Kidney epithelial cell (primary cell): Measurements from ENCODE around the gene LMBRD1. TPM values are rescaled to one million over a fixed set of nuclear protein-coding genes. Genes with fewer than 3 reads are reported as not detected.
A peak's percentile ranks its signal among the peaks of the same experiment; 100 is the strongest.

Source experiments
- DNase-seq: peaks from one replicate; pipeline ENCODE4 v3.0.0-alpha.2; 2010; ENCODE audit warnings: low read depth
- H3K27me3 ChIP-seq: 2 replicates; pipeline ENCODE4 v1.6.0; 2011; ENCODE audit warnings: low read length; ENCODE audit not compliant: control insufficient read depth, insufficient read depth
- H3K36me3 ChIP-seq: 2 replicates; pipeline ENCODE4 v1.5.1; 2011; ENCODE audit warnings: low read length; ENCODE audit not compliant: control insufficient read depth, insufficient read depth
- H3K4me3 ChIP-seq: 2 replicates; pipeline ENCODE4 v1.5.1; 2011; ENCODE audit warnings: low read depth, mild to moderate bottlenecking, control low read depth, low read length
- total RNA-seq: library from RNA; depleted of rRNA; stranded (reverse); fragments of >200 nt; gene quantifications from 2 replicates; pipeline ENCODE4 v1.2.3, GENCODE V29; 2015
- TF ChIP-seq, protein P1 (sequence below): IDR thresholded peaks from 2 replicates; pipeline ENCODE4 v1.5.1; 2011; ENCODE audit warnings: mild to moderate bottlenecking, moderate library complexity, low read length, control low read depth, inconsistent platforms; ENCODE audit not compliant: insufficient read depth, poor library complexity, severe bottlenecking

Gene LMBRD1
- total RNA-seq, 1 donor from 2014 or later = 33.6 TPM

DNA sequence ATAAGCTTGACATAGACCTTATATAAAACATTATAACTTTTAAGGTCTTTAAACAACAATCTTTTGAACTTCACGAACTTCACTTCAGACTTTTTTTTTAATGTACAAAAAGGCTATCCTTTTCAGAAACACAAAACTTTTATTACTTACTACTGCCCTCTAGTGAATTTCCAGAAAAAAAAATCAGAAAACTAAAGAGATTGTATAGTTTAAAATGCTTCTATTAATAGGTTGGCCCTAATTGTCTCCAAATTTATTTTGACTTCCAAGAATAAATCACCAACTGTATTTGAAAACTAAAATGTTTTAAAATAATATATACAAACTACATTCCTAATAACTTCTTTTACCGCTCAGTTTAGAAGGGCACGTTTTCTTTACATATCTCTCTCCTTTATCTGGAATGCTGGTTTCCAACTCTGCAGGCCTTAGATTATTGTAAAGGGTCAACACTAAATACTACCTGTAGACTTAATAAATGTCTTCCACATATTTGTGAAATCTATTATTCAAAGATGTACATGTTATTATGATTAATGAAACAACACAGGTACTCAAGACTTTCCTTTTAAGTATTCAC lies 66.8 kb downstream of the LMBRD1 start:
- Histone ChIP-seq H3K4me3 (no peak overlapping the region), H3K27me3 (no peaks in the 10 kb centered on the region), H3K36me3 (no peaks in the 10 kb centered on the region)
- no peak for DNase-seq
- TF ChIP-seq, protein P1, sequence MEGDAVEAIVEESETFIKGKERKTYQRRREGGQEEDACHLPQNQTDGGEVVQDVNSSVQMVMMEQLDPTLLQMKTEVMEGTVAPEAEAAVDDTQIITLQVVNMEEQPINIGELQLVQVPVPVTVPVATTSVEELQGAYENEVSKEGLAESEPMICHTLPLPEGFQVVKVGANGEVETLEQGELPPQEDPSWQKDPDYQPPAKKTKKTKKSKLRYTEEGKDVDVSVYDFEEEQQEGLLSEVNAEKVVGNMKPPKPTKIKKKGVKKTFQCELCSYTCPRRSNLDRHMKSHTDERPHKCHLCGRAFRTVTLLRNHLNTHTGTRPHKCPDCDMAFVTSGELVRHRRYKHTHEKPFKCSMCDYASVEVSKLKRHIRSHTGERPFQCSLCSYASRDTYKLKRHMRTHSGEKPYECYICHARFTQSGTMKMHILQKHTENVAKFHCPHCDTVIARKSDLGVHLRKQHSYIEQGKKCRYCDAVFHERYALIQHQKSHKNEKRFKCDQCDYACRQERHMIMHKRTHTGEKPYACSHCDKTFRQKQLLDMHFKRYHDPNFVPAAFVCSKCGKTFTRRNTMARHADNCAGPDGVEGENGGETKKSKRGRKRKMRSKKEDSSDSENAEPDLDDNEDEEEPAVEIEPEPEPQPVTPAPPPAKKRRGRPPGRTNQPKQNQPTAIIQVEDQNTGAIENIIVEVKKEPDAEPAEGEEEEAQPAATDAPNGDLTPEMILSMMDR = no peak

DNA sequence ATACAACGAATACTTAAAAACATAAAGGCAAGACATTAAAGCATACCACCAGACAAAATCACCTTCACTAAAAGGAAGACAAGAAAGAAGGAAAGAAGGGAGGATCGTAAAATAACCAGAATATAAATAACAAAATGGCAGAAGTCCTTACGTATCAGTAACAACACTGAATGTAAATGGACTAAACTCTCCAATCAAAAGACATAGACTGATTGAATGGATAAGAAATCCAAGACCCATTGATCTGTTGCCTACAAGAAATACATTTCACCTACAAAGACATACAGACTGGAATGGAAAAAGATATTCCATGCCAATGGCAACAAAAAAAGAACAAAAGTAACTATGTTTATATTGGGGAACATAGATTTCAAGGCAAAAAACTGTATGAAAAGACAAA lies 74.1 kb downstream of the LMBRD1 start:
- H3K27me3 ChIP-seq = no peaks in the 10 kb centered on the region
- TF ChIP-seq, protein P1 = no peak
- no peaks in the 10 kb centered on the region for H3K36me3 ChIP-seq
- no peak for DNase-seq
- no peak overlapping the region for H3K4me3 ChIP-seq

DNA sequence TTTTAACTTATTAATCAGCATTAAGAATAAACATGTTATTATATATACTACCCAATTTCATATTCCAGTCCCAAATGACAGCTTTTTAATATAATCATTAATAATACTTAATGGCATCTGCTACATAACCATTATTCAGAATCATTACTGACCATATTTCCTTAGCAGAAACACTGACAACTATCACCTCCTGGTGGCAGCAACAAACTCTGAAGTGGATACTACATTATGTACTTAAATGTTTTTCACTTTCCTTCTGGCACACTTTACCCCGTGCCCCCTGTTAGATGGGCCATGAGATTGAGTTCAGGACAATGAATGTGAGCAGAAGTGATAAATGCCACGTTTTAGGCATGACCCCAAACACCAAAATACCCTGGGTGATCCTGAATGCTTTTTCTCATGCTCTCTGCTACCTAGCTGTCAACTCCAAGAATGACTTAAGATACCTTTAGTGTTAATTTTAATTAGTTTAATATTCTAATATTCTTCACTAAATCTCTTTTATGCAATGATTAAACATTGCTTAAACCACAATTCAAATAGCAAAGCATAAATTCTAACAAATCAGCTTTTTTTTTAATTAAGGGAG lies 77.1 kb downstream of the LMBRD1 start:
- TF ChIP-seq, protein P1 = peak; percentile 50
- no peak for DNase-seq
- no peaks in the 10 kb centered on the region for H3K27me3 ChIP-seq
- no peaks in the 10 kb centered on the region for H3K36me3 ChIP-seq
- no peak overlapping the region for H3K4me3 ChIP-seq

DNA sequence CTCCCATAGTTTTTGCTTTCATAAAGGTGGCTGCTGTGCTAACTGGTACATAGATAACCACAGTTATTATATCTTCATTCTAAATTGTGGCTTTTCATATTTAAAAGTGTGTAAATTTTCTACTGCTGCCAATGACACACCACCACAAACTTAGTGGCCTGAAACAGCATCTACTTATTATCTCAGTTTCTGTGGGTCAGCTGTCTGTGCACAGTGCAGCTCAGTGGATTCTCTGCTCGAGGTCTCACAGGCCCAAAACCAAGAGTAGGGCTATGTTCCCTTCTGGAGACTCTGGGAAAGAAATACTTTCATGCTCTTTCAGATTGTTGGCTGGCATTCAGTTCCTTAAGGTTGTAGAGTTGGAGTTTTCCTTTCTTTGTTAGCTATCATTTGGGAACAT lies 90.1 kb downstream of the LMBRD1 start:
- TF ChIP-seq, protein P1 = no peak
- no peak for DNase-seq
- no peak overlapping the region for H3K4me3 ChIP-seq
- H3K27me3 ChIP-seq = no peaks in the 10 kb centered on the region
- H3K36me3 ChIP-seq = no peaks in the 10 kb centered on the region

DNA sequence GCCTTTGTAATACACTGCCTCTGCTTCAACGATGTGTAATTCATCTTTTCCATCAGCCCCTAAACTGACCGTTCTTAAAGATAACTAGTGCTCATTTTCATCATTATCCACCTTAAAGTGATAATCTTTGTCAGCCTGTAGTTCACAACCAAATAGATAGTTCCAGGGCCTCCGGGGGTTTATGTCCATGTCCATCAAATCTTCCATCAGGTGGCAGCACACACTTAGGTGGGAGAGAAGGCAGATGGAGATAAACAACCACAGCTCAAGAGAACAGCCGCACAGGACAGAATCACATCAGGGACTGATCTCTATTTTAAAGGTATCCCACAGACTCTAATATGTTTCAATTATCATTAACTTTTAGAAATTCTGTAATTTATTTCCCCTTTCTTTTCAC lies 90.9 kb downstream of the LMBRD1 start:
- no peaks in the 10 kb centered on the region for H3K36me3 ChIP-seq
- H3K27me3 ChIP-seq = no peaks in the 10 kb centered on the region
- no peak for DNase-seq
- no peak overlapping the region for H3K4me3 ChIP-seq
- TF ChIP-seq, protein P1 = no peak

DNA sequence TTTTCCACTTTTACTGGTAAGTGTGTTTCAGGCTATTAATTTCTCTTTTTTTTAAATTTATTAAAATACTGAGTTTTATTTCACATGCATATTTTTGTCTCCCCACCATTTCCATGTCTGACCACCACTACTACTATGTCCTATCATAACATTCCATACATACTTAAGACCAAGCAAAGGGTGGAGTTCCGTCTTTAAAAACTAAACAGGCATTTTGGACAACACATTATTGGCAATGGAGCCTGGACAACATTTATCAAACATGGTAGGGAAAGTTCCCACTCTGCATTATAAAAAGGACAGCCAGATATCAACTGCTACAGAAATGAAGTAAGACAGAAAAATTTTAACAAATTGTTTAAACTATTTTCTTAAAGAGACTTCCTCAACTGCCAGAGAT lies 91.9 kb downstream of the LMBRD1 start:
- TF ChIP-seq, protein P1 = no peak
- Histone ChIP-seq H3K4me3 (no peak overlapping the region), H3K36me3 (no peaks in the 10 kb centered on the region), H3K27me3 (no peaks in the 10 kb centered on the region)
- DNase-seq = no peak
